ENCODE results near the gene GABPA.
"Not testable (repeated sequence)": the region's sequence is repeated elsewhere in the genome, so short reads cannot be mapped to it uniquely, and the experiment has no call there.

GABPA gene

GRCh38 chr21:25691976-25692375 is 42.8 kb upstream of the GABPA start:
- Histone ChIP-seq H4K8ac (ENCODE audit: low read depth, low read length) (no peak overlapping the region), H3K4me2 (ENCODE audit: insufficient read depth, low read length, poor library complexity, severe bottlenecking) (no peak overlapping the region), H3K4me3 (ENCODE audit: low read length in 2 of 2) (no peak overlapping the region), H3K4me1 (ENCODE audit: control insufficient read depth in 2 of 2, insufficient read depth in 1 of 2, low read depth in 1 of 2, low read length in 2 of 2) (no peaks in the 10 kb centered on the region), H3K36me3 (replicated peaks in 1 of 2; ENCODE audit: control insufficient read depth in 2 of 2, insufficient read depth in 2 of 2, low read length in 2 of 2) (peaks cover 0 to 76% of the 10 kb centered on the region in 2 donors), H3K9me3 (replicated peaks in 1 of 2; ENCODE audit: control insufficient read depth in 2 of 2, insufficient read depth in 1 of 2, low read depth in 1 of 2, low read length in 2 of 2) (no peaks in the 10 kb centered on the region), H3K14ac (ENCODE audit: low read length) (no peak overlapping the region), H2AFZ (ENCODE audit: low read length) (no peak overlapping the region), H2BK15ac (ENCODE audit: low read length) (no peak overlapping the region), H2BK120ac (ENCODE audit: low read depth, low read length) (no peak overlapping the region), H3K23ac (ENCODE audit: low read depth, low read length, poor library complexity) (no peak overlapping the region), H2BK5ac (ENCODE audit: low read length) (no peak overlapping the region), H3K18ac (ENCODE audit: low read length) (no peak overlapping the region), H2BK12ac (ENCODE audit: low read length) (no peak overlapping the region), H3K9ac (ENCODE audit: low read depth, low read length, poor library complexity) (no peak overlapping the region), H3K4ac (ENCODE audit: low read length) (no peak overlapping the region), H4K91ac (ENCODE audit: low read depth, low read length, poor library complexity) (no peak overlapping the region), H3K79me1 (ENCODE audit: low read depth, low read length) (no peaks in the 10 kb centered on the region), H3K27ac (replicated peaks; ENCODE audit: low read length) (no peak overlapping the region), H3K27me3 (ENCODE audit: control insufficient read depth in 3 of 3, insufficient read depth in 3 of 3, low read depth in 1 of 3, low read length in 3 of 3) (no peaks in the 10 kb centered on the region), H2AK5ac (ENCODE audit: low read depth, low read length) (no peak overlapping the region)
- no CpG with 5 or more reads among the region's 3 CpGs for WGBS, 2 donors (ENCODE audit: extremely low coverage in 2 of 2, insufficient read length in 2 of 2, insufficient replicate concordance in 1 of 2)
- DNase-seq (ENCODE audit: low spot score), result no peak

- H3K4me2 ChIP-seq (ENCODE audit: insufficient read depth, low read length, poor library complexity, severe bottlenecking); H3K4me3 ChIP-seq (ENCODE audit: low read length in 2 of 2); H3K27me3 ChIP-seq (ENCODE audit: control insufficient read depth in 3 of 3, insufficient read depth in 3 of 3, low read depth in 1 of 3, low read length in 3 of 3); H3K27ac ChIP-seq (replicated peaks; ENCODE audit: low read length); H3K4me1 ChIP-seq (ENCODE audit: control insufficient read depth in 2 of 2, insufficient read depth in 1 of 2, low read depth in 1 of 2, low read length in 2 of 2); H2AFZ ChIP-seq (ENCODE audit: low read length); H3K9me3 ChIP-seq (replicated peaks in 1 of 2; ENCODE audit: control insufficient read depth in 2 of 2, insufficient read depth in 1 of 2, low read depth in 1 of 2, low read length in 2 of 2); H4K91ac ChIP-seq (ENCODE audit: low read depth, low read length, poor library complexity); H4K8ac ChIP-seq (ENCODE audit: low read depth, low read length); H3K18ac ChIP-seq (ENCODE audit: low read length); DNase-seq (ENCODE audit: low spot score); H2BK15ac ChIP-seq (ENCODE audit: low read length); H2BK12ac ChIP-seq (ENCODE audit: low read length); H2BK120ac ChIP-seq (ENCODE audit: low read depth, low read length); H2AK5ac ChIP-seq (ENCODE audit: low read depth, low read length); H3K79me1 ChIP-seq (ENCODE audit: low read depth, low read length); H2BK5ac ChIP-seq (ENCODE audit: low read length); H3K23ac ChIP-seq (ENCODE audit: low read depth, low read length, poor library complexity); H3K14ac ChIP-seq (ENCODE audit: low read length); H3K4ac ChIP-seq (ENCODE audit: low read length); H3K9ac ChIP-seq (ENCODE audit: low read depth, low read length, poor library complexity): not testable (repeated sequence)
- peaks cover 0 to 80% of the 10 kb centered on the region in 2 donors for H3K36me3 ChIP-seq (replicated peaks in 1 of 2; ENCODE audit: control insufficient read depth in 2 of 2, insufficient read depth in 2 of 2, low read length in 2 of 2)
- no CpG with 5 or more reads among the region's 36 CpGs for WGBS, 2 donors (ENCODE audit: extremely low coverage in 2 of 2, insufficient read length in 2 of 2, insufficient replicate concordance in 1 of 2)
Observed at GRCh38 chr21:25695461-25695860, 39.3 kb upstream of the GABPA start.

- H4K8ac ChIP-seq (ENCODE audit: low read depth, low read length), result no peak overlapping the region
- H3K4me2 ChIP-seq (ENCODE audit: insufficient read depth, low read length, poor library complexity, severe bottlenecking), result no peak overlapping the region
- no peaks in the 10 kb centered on the region for H3K27me3 ChIP-seq (ENCODE audit: control insufficient read depth in 3 of 3, insufficient read depth in 3 of 3, low read depth in 1 of 3, low read length in 3 of 3)
- no peak overlapping the region for H3K23ac ChIP-seq (ENCODE audit: low read depth, low read length, poor library complexity)
- no CpG with 5 or more reads among the region's 1 CpG for WGBS, 2 donors (ENCODE audit: extremely low coverage in 2 of 2, insufficient read length in 2 of 2, insufficient replicate concordance in 1 of 2)
- H3K36me3 ChIP-seq (replicated peaks in 1 of 2; ENCODE audit: control insufficient read depth in 2 of 2, insufficient read depth in 2 of 2, low read length in 2 of 2), result peaks cover 0 to 86% of the 10 kb centered on the region in 2 donors
- H2BK15ac ChIP-seq (ENCODE audit: low read length), result no peak overlapping the region
- H2BK120ac ChIP-seq (ENCODE audit: low read depth, low read length), result no peak overlapping the region
- H3K18ac ChIP-seq (ENCODE audit: low read length), result no peak overlapping the region
- H2AK5ac ChIP-seq (ENCODE audit: low read depth, low read length), result no peak overlapping the region
- no peak overlapping the region for H3K9ac ChIP-seq (ENCODE audit: low read depth, low read length, poor library complexity)
- H3K27ac ChIP-seq (replicated peaks; ENCODE audit: low read length), result no peak overlapping the region
- H3K79me1 ChIP-seq (ENCODE audit: low read depth, low read length), result no peaks in the 10 kb centered on the region
- no peak for DNase-seq (ENCODE audit: low spot score)
- H3K14ac ChIP-seq (ENCODE audit: low read length), result no peak overlapping the region
- H2AFZ ChIP-seq (ENCODE audit: low read length), result no peak overlapping the region
- H2BK5ac ChIP-seq (ENCODE audit: low read length), result no peak overlapping the region
- no peak overlapping the region for H4K91ac ChIP-seq (ENCODE audit: low read depth, low read length, poor library complexity)
- H2BK12ac ChIP-seq (ENCODE audit: low read length), result no peak overlapping the region
- H3K9me3 ChIP-seq (replicated peaks in 1 of 2; ENCODE audit: control insufficient read depth in 2 of 2, insufficient read depth in 1 of 2, low read depth in 1 of 2, low read length in 2 of 2), result no peaks in the 10 kb centered on the region
- H3K4me3 ChIP-seq (ENCODE audit: low read length in 2 of 2), result no peak overlapping the region
- no peaks in the 10 kb centered on the region for H3K4me1 ChIP-seq (ENCODE audit: control insufficient read depth in 2 of 2, insufficient read depth in 1 of 2, low read depth in 1 of 2, low read length in 2 of 2)
- H3K4ac ChIP-seq (ENCODE audit: low read length), result no peak overlapping the region
Observed at GRCh38 chr21:25700741-25701140, 34.0 kb upstream of the GABPA start.

- Histone ChIP-seq H3K79me1 (ENCODE audit: low read depth, low read length) (no peaks in the 10 kb centered on the region), H3K18ac (ENCODE audit: low read length) (no peak overlapping the region), H3K27ac (replicated peaks; ENCODE audit: low read length) (no peak overlapping the region), H2BK5ac (ENCODE audit: low read length) (no peak overlapping the region), H2BK15ac (ENCODE audit: low read length) (no peak overlapping the region), H3K4me2 (ENCODE audit: insufficient read depth, low read length, poor library complexity, severe bottlenecking) (no peak overlapping the region), H4K91ac (ENCODE audit: low read depth, low read length, poor library complexity) (no peak overlapping the region), H3K4me3 (ENCODE audit: low read length in 2 of 2) (no peak overlapping the region), H2BK12ac (ENCODE audit: low read length) (no peak overlapping the region), H3K14ac (ENCODE audit: low read length) (no peak overlapping the region), H2AFZ (ENCODE audit: low read length) (no peak overlapping the region), H2BK120ac (ENCODE audit: low read depth, low read length) (no peak overlapping the region), H3K4ac (ENCODE audit: low read length) (no peak overlapping the region), H3K23ac (ENCODE audit: low read depth, low read length, poor library complexity) (no peak overlapping the region), H2AK5ac (ENCODE audit: low read depth, low read length) (no peak overlapping the region), H3K36me3 (replicated peaks in 1 of 2; ENCODE audit: control insufficient read depth in 2 of 2, insufficient read depth in 2 of 2, low read length in 2 of 2) (peaks cover 0 to 89% of the 10 kb centered on the region in 2 donors), H4K8ac (ENCODE audit: low read depth, low read length) (no peak overlapping the region), H3K27me3 (ENCODE audit: control insufficient read depth in 3 of 3, insufficient read depth in 3 of 3, low read depth in 1 of 3, low read length in 3 of 3) (no peaks in the 10 kb centered on the region), H3K4me1 (ENCODE audit: control insufficient read depth in 2 of 2, insufficient read depth in 1 of 2, low read depth in 1 of 2, low read length in 2 of 2) (no peaks in the 10 kb centered on the region), H3K9ac (ENCODE audit: low read depth, low read length, poor library complexity) (no peak overlapping the region), H3K9me3 (replicated peaks in 1 of 2; ENCODE audit: control insufficient read depth in 2 of 2, insufficient read depth in 1 of 2, low read depth in 1 of 2, low read length in 2 of 2) (no peaks in the 10 kb centered on the region)
- no CpG with 5 or more reads among the region's 4 CpGs for WGBS, 2 donors (ENCODE audit: extremely low coverage in 2 of 2, insufficient read length in 2 of 2, insufficient replicate concordance in 1 of 2)
- DNase-seq (ENCODE audit: low spot score), result no peak
Observed at GRCh38 chr21:25701529-25701928, 33.2 kb upstream of the GABPA start.

All from neuronal stem cell (in vitro differentiated cells).